Measurements from ENCODE around the gene CSNK1A1.

CSNK1A1 gene

DNA sequence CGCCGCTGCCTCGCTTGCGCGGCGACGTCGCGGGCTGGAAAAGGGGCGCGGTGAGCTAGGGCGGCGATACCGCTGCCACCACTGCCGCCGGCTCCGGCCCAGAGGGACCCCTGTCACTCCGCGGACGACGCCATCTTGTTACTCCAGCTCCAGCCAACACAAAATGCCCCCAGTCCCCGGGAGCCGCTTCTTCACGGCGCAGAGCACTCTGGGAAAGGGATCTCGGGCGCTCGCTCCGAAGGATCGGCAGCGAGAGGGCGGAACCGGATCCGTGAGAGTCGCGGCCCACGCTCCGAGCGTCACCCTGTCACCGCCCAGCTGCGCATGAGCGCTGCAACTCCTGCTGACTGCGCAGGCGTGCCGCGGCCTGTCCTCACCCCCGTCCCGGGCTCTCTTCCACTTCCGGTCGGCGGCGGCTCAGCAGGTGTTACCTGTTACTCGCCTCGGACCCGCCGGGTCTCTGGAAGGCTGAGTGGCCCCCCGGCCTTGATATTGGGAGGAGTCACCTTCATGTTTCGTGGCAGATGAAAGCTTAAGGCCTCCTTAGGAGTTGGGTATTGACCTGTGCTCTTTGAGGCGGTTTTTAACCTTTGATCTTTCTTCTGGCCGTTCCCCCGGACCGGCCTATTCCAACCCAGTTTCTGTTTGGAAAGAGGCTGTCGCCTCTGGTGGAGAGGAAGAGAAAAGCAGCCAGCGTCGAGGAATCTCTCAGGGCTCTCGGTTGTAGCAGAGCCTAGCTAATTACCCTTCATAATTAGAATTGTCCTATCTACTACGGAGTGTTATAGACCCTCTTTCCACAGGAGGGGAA is at the start of gene CSNK1A1:
TSS of gene CSNK1A1 (minus strand) at position 213 of the 811 bp plus-strand sequence. CDS start 475 bp downstream, outside the sequence.
- TF ChIP-seq, protein P1, sequence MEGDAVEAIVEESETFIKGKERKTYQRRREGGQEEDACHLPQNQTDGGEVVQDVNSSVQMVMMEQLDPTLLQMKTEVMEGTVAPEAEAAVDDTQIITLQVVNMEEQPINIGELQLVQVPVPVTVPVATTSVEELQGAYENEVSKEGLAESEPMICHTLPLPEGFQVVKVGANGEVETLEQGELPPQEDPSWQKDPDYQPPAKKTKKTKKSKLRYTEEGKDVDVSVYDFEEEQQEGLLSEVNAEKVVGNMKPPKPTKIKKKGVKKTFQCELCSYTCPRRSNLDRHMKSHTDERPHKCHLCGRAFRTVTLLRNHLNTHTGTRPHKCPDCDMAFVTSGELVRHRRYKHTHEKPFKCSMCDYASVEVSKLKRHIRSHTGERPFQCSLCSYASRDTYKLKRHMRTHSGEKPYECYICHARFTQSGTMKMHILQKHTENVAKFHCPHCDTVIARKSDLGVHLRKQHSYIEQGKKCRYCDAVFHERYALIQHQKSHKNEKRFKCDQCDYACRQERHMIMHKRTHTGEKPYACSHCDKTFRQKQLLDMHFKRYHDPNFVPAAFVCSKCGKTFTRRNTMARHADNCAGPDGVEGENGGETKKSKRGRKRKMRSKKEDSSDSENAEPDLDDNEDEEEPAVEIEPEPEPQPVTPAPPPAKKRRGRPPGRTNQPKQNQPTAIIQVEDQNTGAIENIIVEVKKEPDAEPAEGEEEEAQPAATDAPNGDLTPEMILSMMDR (IDR thresholded peaks at IDR 0.05), result peak; percentile 77

DNA sequence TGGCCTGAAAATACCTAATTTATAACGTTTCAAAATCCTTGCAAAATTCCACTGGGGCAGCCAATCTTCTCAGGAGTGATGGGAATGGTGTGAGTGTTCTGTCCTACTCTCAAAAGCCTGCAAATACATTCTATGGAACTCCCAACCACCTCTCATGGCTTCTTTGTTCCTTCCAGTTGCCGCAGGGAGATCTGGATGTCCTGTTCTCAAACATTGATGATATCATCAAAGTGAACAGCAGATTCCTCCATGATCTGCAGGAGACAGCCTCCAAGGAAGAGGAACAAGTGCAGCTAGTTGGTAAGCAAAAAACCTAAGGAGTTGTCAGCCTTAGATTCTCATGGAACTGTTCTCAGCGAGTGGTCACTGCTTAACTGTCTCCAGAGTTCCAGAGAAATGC is 49.7 kb upstream of the CSNK1A1 start:
- TF ChIP-seq, protein P1 (IDR thresholded peaks at IDR 0.05), result no peak

DNA sequence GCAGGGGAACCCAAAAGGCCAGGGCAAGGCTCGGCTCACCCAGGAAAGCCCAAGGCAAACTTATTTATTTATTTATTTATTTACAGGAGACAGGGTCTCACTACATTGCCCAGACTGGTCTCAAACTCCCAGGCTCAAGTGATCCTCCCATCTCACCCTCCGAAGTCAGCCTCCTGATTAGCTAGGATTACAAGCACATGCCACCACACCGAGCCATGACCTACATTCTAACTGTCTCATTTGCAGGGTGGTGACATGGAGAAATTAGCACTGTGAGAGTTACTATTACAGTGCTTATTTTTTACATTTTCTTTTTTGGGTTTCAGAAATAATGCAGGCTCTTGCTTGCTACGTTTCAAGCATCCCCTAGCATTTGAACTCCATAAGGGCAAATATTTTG is 48.1 kb upstream of the CSNK1A1 start:
- TF ChIP-seq, protein P1 (IDR thresholded peaks at IDR 0.05), result no peak

DNA sequence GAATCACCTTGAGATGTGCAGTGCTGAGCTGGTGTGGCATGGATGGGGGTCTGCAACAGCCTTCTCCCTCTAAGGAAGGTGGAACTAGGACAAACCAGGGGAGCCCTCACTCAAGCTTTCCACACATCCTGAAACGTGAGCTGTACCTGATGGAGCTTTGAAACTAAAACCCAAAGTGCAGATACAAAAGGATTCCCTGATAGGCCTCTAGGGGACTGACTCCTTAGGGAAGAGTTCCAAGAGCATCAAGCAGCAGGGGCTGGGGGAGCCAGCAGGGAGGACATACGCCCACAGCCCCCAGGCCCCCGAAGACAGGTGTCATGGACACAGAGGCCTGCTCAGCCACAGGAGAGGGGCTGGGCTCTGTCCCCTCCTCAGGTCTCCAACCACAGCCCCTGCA is 47.7 kb upstream of the CSNK1A1 start:
- TF ChIP-seq, protein P1 (IDR thresholded peaks at IDR 0.05), result no peak

DNA sequence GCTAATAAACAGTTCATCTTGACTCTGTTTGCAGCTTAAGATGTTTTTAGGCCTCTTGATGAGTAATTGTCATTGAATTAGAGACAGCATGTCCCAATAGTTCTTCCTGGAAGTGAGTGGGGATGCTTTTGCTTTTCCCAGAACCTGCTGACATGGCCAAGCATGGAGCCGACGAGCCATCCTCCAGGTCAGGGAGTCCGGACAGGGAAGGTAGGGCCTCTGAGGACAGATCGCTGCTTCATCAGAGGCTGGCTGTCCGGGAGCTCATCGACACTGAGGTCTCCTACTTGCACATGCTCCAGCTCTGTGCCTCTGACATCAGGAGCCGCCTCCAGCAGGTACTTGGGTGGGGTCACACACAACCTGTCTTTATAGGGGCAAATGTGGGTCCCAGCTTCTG is 46.4 kb upstream of the CSNK1A1 start:
- TF ChIP-seq, protein P1 (IDR thresholded peaks at IDR 0.05), result no peak

DNA sequence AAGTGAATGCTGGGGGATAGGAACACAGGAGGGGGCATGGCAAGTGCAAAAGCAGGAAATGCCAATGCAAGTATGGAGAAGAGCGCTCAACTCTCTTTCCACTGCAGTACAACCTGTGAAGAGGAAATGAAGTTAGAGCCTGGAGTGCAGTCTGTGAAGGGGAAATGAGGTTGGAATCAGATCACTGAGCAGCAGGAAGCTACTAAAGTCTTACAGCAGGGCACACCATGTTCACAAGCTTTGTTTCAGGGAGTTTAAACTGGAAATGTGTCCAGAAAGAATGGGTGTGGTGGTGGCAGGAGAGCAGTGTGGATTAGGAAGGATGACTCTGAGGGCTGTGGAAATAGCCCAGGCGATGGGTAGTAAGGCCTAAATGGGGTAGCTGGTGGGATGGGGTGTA is 45.5 kb upstream of the CSNK1A1 start:
- TF ChIP-seq, protein P1 (IDR thresholded peaks at IDR 0.05), result no peak

DNA sequence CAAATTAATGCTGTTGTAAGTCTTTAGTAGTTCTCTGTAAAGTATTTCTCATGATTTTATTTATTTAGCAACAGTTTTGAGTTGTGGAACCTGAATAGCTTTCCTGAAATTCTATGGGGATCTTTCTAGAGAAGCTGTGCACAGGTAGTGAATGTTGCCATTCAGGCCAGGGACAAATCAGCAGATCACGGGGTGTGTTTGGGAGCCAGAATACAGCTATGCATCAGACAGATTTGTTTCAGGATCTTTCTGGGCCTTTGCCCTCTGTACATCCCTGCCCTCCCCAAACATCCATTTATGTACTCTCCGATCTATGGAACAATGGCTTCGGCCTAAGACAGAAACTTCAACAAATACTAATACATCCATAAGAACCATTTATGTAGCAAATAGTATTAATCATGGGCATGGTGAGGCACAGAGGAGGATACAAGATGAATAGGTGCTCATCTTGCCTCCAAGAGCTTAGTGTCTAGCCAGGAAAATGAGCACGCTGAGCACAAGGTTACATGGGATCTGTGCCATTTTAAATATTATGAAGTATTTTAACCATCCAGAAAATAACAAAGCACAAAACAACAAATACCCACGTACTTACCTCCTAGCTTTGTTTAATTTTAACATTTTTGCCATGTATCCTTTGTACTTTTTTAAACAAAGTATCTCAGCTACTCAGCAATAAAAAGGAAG is 43.1 kb upstream of the CSNK1A1 start:
- TF ChIP-seq, protein P1 (IDR thresholded peaks at IDR 0.05), result no peak
